GM18868 (cell line): ENCODE data around the gene PRDM11.
A peak's percentile ranks its signal among the peaks of the same experiment; 100 is the strongest.
"Not testable (repeated sequence)": the region's sequence is repeated elsewhere in the genome, so short reads cannot be mapped to it uniquely, and the experiment has no call there.

Source experiments
- ATAC-seq: cut with Tn5 transposase; IDR thresholded peaks from one replicate; pipeline ENCODE4 v1.9.1; 2021; ENCODE audit warnings: mild to moderate bottlenecking, moderate library complexity; ENCODE audit not compliant: unreplicated experiment

PRDM11 gene

GRCh38 chr11:45229401-45230020, 83.1 kb downstream of the PRDM11 start:
- ATAC-seq, result no peak

GRCh38 chr11:45232341-45233080, 86.1 kb downstream of the PRDM11 start:
- ATAC-seq, result no peak

- peak; percentile 76 for ATAC-seq
Observed at GRCh38 chr11:45233121-45233803, 86.8 kb downstream of the PRDM11 start.

- no peak for ATAC-seq
Observed at GRCh38 chr11:45233804-45234170, 87.3 kb downstream of the PRDM11 start.

- ATAC-seq, result no peak
Observed at GRCh38 chr11:45234306-45235006, 88.0 kb downstream of the PRDM11 start.

GRCh38 chr11:45237711-45238315, 91.4 kb downstream of the PRDM11 start:
- ATAC-seq, result no peak

GRCh38 chr11:45238724-45239123, 92.3 kb downstream of the PRDM11 start:
- no peak for ATAC-seq

- no peak for ATAC-seq
Observed at GRCh38 chr11:45239733-45240132, 93.3 kb downstream of the PRDM11 start.

GRCh38 chr11:45243967-45244366, 97.5 kb downstream of the PRDM11 start:
- ATAC-seq, result no peak

GRCh38 chr11:45245218-45246045, 99.0 kb downstream of the PRDM11 start:
- no peak for ATAC-seq

GRCh38 chr11:45246241-45246640, 99.8 kb downstream of the PRDM11 start:
- no peak for ATAC-seq

GRCh38 chr11:45247433-45247832, 101.0 kb downstream of the PRDM11 start:
- ATAC-seq, result no peak

- no peak for ATAC-seq
Observed at GRCh38 chr11:45248501-45249011, 102.1 kb downstream of the PRDM11 start.

- not testable (repeated sequence) for ATAC-seq
Observed at GRCh38 chr11:45249372-45249771, 102.9 kb downstream of the PRDM11 start.

GRCh38 chr11:45250035-45250718, 103.7 kb downstream of the PRDM11 start:
- peak; percentile 62 for ATAC-seq

- no peak for ATAC-seq
Observed at GRCh38 chr11:45252134-45252856, 105.9 kb downstream of the PRDM11 start.

- no peak for ATAC-seq
Observed at GRCh38 chr11:45252877-45253276, 106.4 kb downstream of the PRDM11 start.

- ATAC-seq, result no peak
Observed at GRCh38 chr11:45253640-45254039, 107.2 kb downstream of the PRDM11 start.

GRCh38 chr11:45254070-45254469, 107.6 kb downstream of the PRDM11 start:
- ATAC-seq, result no peak
